Activated CD4-positive, alpha-beta T cell treated with anti-CD3 and anti-CD28 coated beads, Interleukin-2, Interleukin-6, amounts not matched to agents 100 ng/mL and 50 ng/mL, durations not matched to agents 16 hours and 8 hours (primary cell): ENCODE data around the gene TIMM22.
"Not testable (repeated sequence)": the region's sequence is repeated elsewhere in the genome, so short reads cannot be mapped to it uniquely, and the experiment has no call there.

Source experiments
- DNase-seq: peaks from one replicate; pipeline ENCODE4 v3.0.0-alpha.2; 2020

TIMM22 gene

DNA sequence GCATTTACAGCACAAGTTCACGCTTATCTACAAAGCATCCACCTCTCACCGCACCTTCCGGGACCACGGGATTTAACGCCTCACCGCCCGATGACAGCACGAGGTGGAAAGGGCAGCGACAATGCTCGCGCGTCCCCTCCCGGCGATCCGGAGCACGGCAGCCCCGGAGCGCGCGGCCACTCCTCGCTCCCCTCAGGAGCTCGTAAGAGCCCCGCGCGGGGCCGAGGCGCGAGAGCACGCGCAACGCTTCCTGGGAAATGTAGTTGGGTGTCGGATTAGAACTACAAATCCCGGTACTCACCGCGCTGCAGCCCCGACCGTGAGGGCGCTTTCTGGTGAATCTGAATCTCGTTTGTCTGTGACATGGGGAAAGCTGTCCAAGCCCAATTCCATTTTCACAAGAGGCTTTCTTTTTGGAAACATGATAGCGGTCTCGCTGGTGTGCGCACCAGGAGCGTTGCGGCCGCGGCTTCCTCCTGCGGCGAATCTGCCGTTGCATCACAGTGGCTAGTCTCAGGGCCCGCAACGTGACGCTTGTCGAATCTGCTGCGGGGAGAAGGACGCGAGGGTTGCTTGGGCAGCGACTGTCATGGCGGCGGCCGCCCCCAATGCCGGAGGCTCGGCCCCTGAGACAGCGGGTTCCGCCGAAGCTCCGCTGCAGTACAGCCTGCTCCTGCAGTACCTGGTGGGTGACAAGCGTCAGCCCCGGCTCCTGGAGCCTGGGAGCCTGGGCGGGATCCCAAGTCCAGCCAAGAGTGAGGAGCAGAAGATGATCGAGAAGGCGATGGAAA, at the start of gene TIMM22:
Gene TIMM22 (plus strand): TSS at position 576 of the 791 bp plus-strand sequence. CDS start 14 bp downstream, at position 590.
- peak; percentile 94 for DNase-seq

DNA sequence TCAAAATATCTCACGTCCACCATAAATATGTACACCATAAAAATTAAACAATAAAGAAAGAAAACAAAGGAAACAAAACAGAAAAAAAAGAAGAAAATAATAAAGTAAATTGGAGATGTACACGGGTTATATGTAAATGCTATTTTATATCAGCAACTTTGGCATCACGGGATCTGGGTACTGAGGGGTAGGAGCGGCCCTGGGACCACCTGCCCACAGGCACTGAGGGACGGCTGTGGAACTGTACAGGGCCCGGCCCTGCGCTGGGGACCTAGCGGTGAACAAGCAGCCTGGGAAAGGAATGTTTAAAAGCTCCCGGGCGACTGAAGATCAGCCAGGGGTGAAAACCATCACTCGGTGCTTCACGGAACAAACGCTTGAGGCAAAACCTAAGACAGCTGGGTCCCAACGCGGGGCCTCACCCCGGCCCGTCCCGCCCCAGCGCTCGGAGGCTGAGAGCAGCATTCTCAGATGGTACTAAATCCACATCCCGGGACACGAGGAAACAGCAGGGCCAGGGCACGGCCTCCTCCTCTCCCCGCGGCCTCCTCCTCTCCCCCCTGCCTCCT, 48.6 kb upstream of the TIMM22 start:
- DNase-seq: no peak

DNA sequence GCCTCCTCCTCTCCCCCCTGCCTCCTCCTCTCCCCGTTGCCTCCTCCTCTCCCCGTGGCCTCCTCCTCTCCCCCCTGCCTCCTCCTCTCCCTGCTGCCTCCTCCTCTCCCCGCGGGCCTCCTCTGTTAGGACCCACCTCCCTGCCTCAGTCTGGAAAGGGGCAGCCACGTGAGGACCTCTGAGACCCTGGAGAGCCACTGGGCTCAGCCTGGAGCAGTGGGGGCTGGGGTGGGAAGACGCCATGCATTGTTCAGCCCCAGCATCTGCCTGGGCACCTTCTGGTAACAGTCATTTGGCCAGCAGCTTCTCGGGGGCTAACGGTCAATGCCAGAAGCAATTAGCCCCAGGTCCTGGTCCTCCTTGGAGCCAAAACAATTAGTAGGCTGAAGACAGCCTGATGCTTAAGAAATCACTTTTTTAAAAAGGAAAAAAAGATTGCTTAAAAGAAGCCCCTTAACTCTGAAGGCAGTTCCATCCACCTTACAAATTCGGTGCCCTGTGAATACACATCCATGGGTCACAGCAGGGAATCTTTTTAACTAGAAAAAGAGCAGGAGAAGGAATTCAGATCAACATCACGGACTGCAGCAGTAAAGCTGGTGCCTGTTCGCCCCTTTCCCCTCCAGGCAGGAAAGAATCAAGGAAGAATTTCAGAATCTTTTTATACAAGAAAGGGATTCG, 47.2 kb upstream of the TIMM22 start:
- DNase-seq: no peak

GRCh38 chr17:951325-952132, 45.4 kb upstream of the TIMM22 start:
- DNase-seq: no peak

- DNase-seq: not testable (repeated sequence)
Measured at GRCh38 chr17:952592-952991, 44.3 kb upstream of the TIMM22 start.

GRCh38 chr17:953767-954166, 43.2 kb upstream of the TIMM22 start:
- DNase-seq: no peak

DNA sequence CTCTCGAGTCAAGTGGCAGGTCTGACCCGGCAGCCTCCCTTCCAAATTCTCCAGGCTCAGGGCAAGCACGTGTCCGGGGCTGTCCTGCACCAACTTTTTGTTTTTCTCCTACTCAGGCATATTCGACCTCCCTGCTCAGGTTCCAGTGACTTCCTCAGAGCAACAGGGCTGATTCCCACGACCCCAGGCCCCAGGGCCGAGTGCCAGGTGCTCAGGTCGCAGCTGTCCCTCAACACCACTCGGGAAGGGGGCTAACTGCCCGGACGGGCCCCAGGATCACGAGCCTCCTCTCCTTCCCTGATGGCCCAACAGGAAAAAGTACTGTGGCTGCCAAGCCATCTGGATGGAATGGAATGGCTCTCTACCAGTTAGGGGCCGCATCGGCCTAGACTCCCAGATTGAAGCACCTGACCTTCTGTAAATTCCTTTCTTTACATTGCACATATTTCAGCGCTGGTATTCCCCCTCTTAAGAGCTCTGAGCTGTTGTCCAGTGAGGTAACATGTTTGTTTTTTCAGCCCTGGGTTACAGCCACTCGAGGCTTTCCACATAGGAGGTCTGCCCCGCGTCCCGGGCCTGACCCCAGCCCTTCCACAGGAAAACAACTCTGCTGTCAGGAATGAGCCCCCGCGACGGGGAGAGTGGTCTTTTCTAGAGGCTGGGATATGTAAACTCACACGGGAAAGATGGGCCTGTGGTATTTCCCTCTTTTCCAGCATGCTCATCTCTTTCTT, 42.3 kb upstream of the TIMM22 start:
- DNase-seq: no peak

DNA sequence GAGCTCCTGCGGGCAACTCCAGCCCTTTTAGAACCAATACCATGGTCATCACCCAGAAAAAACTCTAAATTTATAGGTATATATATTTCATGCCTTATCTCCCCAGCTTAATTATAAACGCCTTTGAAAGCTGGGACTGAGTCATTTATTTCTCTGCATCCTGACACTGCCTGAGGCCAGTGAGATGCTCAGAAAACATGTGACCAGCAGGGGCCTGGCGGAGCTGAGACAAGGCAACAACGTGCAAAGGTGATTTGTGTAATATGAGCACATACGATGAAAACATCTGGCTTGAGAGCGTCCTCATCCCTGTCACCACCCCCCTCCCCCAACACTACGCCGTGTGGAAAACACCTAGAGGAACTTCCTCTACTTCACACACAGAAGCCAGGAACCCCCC, 40.0 kb upstream of the TIMM22 start:
- DNase-seq: no peak

DNA sequence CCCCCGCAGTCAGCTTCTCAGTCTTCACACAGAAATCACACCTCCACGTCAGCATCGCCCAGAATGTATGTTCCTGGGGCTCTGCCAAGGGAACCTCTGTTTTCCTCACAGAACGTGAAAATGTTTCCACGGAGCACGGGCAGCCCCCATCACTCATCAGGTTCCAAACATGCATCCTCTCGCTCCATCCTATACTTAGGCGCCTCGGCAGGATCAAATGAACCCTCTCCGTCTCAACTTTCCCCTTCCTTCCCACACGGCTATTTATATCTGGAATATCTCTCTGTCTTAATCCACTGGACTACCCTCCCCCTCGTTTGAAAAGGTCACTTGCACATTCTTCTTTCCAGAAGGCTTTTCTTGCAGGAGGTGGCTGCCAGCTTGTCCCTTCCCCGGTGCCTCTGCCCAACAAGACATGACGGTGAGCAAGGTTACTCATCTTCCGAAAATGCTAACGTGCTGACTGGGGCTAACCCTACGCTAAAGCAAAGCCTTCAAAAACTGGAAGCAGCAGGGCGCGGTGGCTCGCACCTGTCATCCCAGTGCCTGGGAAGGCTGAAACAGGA, 39.0 kb upstream of the TIMM22 start:
- DNase-seq: no peak

DNA sequence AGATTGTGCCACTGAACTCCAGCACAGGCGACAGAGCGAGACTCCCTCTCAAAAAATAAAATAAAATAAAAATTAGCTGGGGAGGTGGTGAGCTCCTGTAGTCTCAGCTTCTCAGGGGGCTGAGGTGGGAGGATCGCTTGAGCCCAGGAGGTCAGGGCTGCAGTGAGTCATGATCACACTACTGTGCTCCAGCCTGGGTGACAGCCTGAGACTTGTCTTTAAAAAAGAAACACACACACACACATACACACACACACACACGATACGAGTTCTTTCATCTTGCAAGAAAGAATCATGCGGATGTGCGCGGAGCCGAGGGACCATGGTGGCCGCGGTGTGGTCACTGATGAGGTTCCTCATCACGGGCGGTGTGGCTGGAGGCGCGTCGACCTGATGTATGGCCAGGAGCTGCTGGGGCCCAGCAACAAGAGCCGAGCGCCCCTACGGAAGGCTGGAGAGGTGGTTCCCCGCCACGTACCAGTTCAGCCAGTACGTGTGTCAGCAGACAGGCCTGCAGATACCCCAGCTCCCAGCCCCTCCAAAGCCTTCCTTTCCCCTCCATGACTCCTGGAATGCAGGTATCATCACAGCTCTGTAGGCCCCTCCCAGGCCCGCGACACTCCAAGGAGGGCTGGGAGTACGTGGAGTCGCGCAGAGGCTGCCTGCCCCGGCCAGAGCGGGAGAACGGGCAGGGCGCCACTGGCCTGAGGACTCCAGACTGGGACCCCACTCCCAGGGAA, 38.0 kb upstream of the TIMM22 start:
- no peak for DNase-seq

- no peak for DNase-seq
Measured at GRCh38 chr17:962166-962565, 34.8 kb upstream of the TIMM22 start.

- DNase-seq: no peak
Measured at GRCh38 chr17:962670-963069, 34.3 kb upstream of the TIMM22 start.

DNA sequence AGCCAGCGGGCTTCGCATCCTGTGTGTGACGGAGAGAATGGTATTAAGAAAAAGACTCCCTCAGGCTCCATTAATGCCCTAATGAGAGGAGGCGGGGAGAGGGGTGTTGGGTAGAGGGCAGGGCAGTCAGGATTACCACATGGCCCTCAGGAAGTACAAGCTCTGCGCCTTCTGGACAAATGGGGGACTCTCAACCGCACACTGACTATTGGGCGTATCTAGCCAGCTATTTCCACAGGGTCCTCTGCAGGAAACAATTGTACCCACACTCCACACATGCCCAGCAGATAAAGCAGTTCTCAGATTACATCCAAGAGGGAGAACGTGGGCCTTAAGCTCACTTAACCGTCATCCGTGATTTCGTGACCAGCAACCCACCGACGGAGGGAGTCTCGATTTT, 32.1 kb upstream of the TIMM22 start:
- no peak for DNase-seq

GRCh38 chr17:965311-965989, 31.5 kb upstream of the TIMM22 start:
- DNase-seq: no peak

- no peak for DNase-seq
Measured at GRCh38 chr17:967122-967521, 29.8 kb upstream of the TIMM22 start.

GRCh38 chr17:968812-969730, 27.9 kb upstream of the TIMM22 start:
- DNase-seq: no peak

DNA sequence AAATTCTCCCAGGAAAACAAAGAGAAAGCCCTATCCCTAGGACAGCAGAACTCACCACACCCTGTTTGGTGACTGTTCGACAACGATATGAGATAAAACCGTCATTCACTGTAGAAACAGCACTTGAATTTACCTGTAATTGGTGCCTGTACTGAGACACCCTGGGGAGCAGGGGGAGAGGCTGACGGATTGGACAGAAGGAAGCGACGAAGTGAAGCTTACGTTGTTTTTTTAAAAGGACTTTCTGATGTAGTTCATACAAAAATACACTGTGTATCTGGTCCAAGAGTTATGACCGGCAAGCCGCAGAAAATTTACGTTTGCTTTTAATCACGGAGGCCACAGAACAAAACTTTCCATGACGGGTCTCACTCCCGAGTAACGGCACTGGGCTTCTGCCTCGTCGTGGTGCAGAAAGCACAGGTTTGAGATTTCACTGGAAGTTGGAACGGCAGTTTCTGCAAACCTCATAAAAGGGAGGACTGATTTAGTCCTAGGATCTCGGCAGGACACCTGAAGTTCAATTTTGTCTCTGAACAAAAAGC, 27.0 kb upstream of the TIMM22 start:
- DNase-seq: no peak

GRCh38 chr17:970364-970763, 26.6 kb upstream of the TIMM22 start:
- no peak for DNase-seq

DNA sequence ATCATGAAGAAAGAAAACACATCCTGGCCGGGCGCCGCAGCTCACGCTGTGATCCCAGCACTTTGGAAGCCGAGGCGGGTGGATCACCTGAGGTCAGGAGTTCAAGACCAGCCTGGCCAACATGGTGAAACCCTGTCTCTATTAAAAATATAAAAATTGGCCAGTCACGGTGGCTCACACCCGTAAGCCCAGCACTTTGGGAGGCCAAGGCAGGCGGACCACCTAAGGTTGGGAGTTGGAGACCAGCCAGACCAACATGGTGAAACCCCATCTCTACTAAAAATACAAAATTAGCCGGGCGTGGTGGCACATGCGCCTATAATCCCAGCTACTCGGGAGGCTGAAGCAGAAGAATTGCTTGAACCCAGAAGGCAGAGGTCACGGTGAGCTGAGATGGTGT, 25.1 kb upstream of the TIMM22 start:
- DNase-seq: not testable (repeated sequence)
